22Rv1 (cell line): ENCODE results near the gene PRMT7.

Experiments used
- ZFX ChIP-seq: fragments of 450-650 bp; IDR thresholded peaks from 2 replicates; pipeline ENCODE4 v1.6.1; 2017; ENCODE audit warnings: antibody characterized with exemption, borderline replicate concordance
- TF ChIP-seq, protein P1 (sequence below): fragments of 450-650 bp; IDR thresholded peaks from 2 replicates; pipeline ENCODE4 v1.5.1; 2017; ENCODE audit warnings: mild to moderate bottlenecking

DNA sequence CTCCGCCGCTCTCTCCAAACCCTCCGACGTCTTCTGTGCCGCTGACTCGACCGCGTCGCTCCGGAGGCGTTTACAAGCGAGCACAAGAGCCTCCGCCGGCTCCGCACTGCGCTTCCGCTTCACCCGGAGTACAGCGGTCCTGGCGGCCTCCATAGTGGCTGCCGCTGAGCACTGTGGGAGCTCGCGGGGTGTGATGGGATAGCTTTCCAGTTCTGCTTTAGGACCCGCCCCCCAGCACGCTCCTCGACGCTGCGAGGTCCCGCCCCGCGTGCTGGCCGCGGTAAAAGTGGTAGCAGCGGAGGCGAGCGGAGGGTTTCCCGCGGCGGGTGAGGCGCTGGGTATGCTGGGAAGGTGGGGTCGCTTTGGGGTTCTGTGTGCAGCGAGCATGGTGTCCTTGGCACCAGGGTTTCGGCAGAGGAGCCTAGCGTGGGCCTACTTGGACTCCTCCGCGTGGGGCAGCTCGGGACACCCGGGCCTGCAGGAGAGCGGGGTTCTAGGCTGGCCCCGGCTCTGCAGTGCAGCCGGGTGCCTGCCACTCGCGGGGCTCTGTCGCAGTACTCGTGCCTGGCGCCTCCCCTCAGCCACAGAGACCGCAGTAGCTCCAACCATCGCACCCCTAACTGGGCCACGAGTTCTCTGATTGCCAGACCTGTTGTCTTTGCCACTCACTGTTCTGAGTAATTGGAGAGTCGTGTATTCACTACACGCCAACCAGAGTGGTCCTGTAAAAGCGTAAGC lies at the start of gene PRMT7, which contains the start of gene SLC7A6OS:
- TF ChIP-seq, protein P1, sequence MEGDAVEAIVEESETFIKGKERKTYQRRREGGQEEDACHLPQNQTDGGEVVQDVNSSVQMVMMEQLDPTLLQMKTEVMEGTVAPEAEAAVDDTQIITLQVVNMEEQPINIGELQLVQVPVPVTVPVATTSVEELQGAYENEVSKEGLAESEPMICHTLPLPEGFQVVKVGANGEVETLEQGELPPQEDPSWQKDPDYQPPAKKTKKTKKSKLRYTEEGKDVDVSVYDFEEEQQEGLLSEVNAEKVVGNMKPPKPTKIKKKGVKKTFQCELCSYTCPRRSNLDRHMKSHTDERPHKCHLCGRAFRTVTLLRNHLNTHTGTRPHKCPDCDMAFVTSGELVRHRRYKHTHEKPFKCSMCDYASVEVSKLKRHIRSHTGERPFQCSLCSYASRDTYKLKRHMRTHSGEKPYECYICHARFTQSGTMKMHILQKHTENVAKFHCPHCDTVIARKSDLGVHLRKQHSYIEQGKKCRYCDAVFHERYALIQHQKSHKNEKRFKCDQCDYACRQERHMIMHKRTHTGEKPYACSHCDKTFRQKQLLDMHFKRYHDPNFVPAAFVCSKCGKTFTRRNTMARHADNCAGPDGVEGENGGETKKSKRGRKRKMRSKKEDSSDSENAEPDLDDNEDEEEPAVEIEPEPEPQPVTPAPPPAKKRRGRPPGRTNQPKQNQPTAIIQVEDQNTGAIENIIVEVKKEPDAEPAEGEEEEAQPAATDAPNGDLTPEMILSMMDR: no peak; the same call in 1 of the 2 replicates
- no peak for TF ChIP-seq ZFX
